OCI-LY1 (cell line): ENCODE measurements around the gene COL25A1.

Experiments
- CTCF ChIP-seq: fragments of 200-600 bp; sonication (generic), shearing (Covaris generic); IDR thresholded peaks from 2 replicates; pipeline ENCODE4 v1.5.1; 2017; ENCODE audit warnings: mild to moderate bottlenecking, antibody characterized with exemption, low read length, moderate library complexity, mixed read lengths
- EZH2 ChIP-seq: fragments of 200-600 bp; sonication (generic), shearing (Covaris generic); IDR thresholded peaks from 2 replicates; pipeline ENCODE4 v1.8.0; 2017; ENCODE audit warnings: borderline replicate concordance, mixed run types, mild to moderate bottlenecking, antibody characterized with exemption, low read length, moderate library complexity, mixed read lengths

GRCh38 chr4:109162759-109163158, 139.7 kb downstream of the COL25A1 start:
- TF ChIP-seq CTCF (no peak), EZH2 (no peak)
